H1 (cell line): ENCODE results near the gene MRPL42. TPM values are rescaled to one million over a fixed set of nuclear protein-coding genes. Genes with fewer than 3 reads are reported as not detected.

Experiments used
- CTBP2 ChIP-seq: IDR thresholded peaks from 2 replicates; pipeline ENCODE4 v1.7.0; 2011; ENCODE audit warnings: borderline replicate concordance, mild to moderate bottlenecking, moderate library complexity, mixed read lengths, low read length; ENCODE audit not compliant: insufficient read depth, insufficient read length
- NANOG ChIP-seq: IDR thresholded peaks from 2 replicates; pipeline ENCODE4 v1.6.1; 2011; ENCODE audit warnings: low read length, low read depth, mild to moderate bottlenecking, inconsistent platforms; ENCODE audit not compliant: insufficient read depth, poor library complexity, severe bottlenecking
- RFX5 ChIP-seq: IDR thresholded peaks from 2 replicates; pipeline ENCODE4 v1.6.1; 2011; ENCODE audit warnings: low read depth, low read length, improper control_type of control experiment, borderline replicate concordance
- SP1 ChIP-seq: IDR thresholded peaks from 2 replicates; pipeline ENCODE4 v1.6.1; 2011; ENCODE audit warnings: low read depth, low read length
- SP2 ChIP-seq: IDR thresholded peaks from 2 replicates; pipeline ENCODE4 v1.6.1; 2012; ENCODE audit warnings: mild to moderate bottlenecking, low read length, inconsistent platforms
- TAF1 ChIP-seq: IDR thresholded peaks from 2 replicates; pipeline ENCODE4 v1.6.1; 2011; ENCODE audit warnings: mild to moderate bottlenecking, low read depth, low read length
- polyA plus RNA-seq, 7 experiments: library from polyadenylated mRNA; depleted of rRNA in 3 of 7; stranded (reverse) in 5 of 7; unstranded in 2 of 7; fragments of >200 nt in 5 of 7; fragments of 200-250 nt in 2 of 7; gene quantifications; 1 replicate in 5 of 7; 2 replicates in 1 of 7; 4 replicates in 1 of 7; pipeline versions ENCODE4 v1.2.1 to v1.2.3, GENCODE V29; 2011 to 2013; ENCODE audit warnings: missing spikeins in 2 of 7, mixed read lengths in 2 of 7
- total RNA-seq: library from RNA; stranded (reverse); fragmentation: NEBNext Ultra II Directional; extraction: Animal tissue kit (Norgen Biotek cat#: 25700); gene quantifications from 2 replicates; pipeline ENCODE4 v1.2.1, GENCODE V29; 2021
- TF ChIP-seq, protein P1 (sequence below): IDR thresholded peaks from 2 replicates; pipeline ENCODE4 v1.6.1; 2012; ENCODE audit warnings: inconsistent platforms

MRPL42 gene
- total and polyA plus RNA-seq, 2 of the 8 experiments (the other 6 are each of a cell fraction or from before 2014, with no cell fraction given), result 110 to 176 TPM

DNA sequence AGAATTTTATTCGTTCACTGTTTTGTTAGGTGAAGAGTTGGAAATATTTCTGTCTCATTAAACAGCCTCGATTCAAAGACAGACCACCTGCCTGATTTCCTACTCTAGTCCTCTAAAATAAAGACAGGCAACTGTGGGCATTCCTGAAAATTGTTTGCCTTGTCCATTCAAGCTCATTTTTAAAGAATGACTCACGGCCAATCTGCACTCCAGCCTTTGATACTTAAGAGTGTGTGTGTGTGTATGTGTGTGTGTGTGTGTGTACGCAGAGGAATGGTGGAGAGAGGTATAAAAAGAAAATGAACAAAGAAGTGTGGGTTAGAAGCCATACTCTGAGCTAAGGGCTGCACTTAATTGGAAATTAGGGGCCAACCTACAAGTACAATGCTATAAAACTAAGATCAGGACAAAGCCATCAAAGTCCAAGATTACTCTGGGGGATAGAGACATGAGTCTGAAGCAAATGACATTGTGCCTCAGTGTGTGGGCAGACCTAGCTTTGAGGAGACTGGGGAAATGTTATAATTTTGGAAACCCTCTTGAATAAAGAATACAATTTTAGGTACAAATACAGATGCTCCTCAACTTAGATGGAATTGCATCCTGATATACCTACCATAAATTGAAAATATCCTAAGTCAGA, 59.6 kb downstream of the MRPL42 start (continued):
- TF ChIP-seq, protein P1, sequence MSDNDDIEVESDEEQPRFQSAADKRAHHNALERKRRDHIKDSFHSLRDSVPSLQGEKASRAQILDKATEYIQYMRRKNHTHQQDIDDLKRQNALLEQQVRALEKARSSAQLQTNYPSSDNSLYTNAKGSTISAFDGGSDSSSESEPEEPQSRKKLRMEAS, result no peak
- TF ChIP-seq RFX5, result no peak
- TF ChIP-seq SP1, result no peak
- TF ChIP-seq CTBP2, result no peak
- no peak for TF ChIP-seq TAF1
- no peak for TF ChIP-seq SP2
- no peak for TF ChIP-seq NANOG
